Measurements from ENCODE around the gene OR5K2.

Gene OR5K2

GRCh38 chr3:98497381-98497780, at the start of gene OR5K2:
Gene OR5K2, plus strand, starts transcription at chr3:98497681. Its CDS starts 0 bp downstream, at chr3:98497681.
- no peak for DNase-seq

GRCh38 chr3:98449606-98450193, 47.8 kb upstream of the OR5K2 start:
- DNase-seq, result no peak

- DNase-seq, result no peak
Observed at GRCh38 chr3:98450372-98450771, 47.1 kb upstream of the OR5K2 start.

GRCh38 chr3:98453827-98454226, 43.7 kb upstream of the OR5K2 start:
- DNase-seq, result no peak

GRCh38 chr3:98454929-98455328, 42.6 kb upstream of the OR5K2 start:
- DNase-seq, result no peak

GRCh38 chr3:98457543-98457942, 39.9 kb upstream of the OR5K2 start:
- no peak for DNase-seq

GRCh38 chr3:98460220-98460619, 37.3 kb upstream of the OR5K2 start:
- DNase-seq, result no peak

GRCh38 chr3:98462901-98463300, 34.6 kb upstream of the OR5K2 start, which contains the start of gene OR5K1:
Gene OR5K1, plus strand, starts transcription at chr3:98463201. Its CDS starts 6,376 bp downstream, at chr3:98469577.
- DNase-seq, result no peak

GRCh38 chr3:98482717-98483482, 14.6 kb upstream of the OR5K2 start:
- DNase-seq, result no peak

- no peak for DNase-seq
Observed at GRCh38 chr3:98483626-98484025, 13.9 kb upstream of the OR5K2 start.

- DNase-seq, result no peak
Observed at GRCh38 chr3:98500019-98500418, 2.5 kb downstream of the OR5K2 start.

- DNase-seq, result no peak
Observed at GRCh38 chr3:98501270-98501669, 3.8 kb downstream of the OR5K2 start.

- no peak for DNase-seq
Observed at GRCh38 chr3:98501863-98502576, 4.5 kb downstream of the OR5K2 start.

GRCh38 chr3:98504539-98504938, 7.1 kb downstream of the OR5K2 start:
- DNase-seq, result no peak

GRCh38 chr3:98508582-98508981, 11.1 kb downstream of the OR5K2 start:
- DNase-seq, result no peak

GRCh38 chr3:98512576-98512975, 15.1 kb downstream of the OR5K2 start:
- no peak for DNase-seq

- DNase-seq, result no peak
Observed at GRCh38 chr3:98513091-98513511, 15.6 kb downstream of the OR5K2 start.

GRCh38 chr3:98513736-98514135, 16.3 kb downstream of the OR5K2 start:
- no peak for DNase-seq

- no peak for DNase-seq
Observed at GRCh38 chr3:98514948-98515347, 17.5 kb downstream of the OR5K2 start.

GRCh38 chr3:98518816-98519215, 21.3 kb downstream of the OR5K2 start:
- DNase-seq, result no peak

GRCh38 chr3:98519351-98519750, 21.9 kb downstream of the OR5K2 start:
- peak; percentile 20 for DNase-seq

- peak; percentile 69 for DNase-seq
Observed at GRCh38 chr3:98521897-98522543, 24.5 kb downstream of the OR5K2 start.

- peak; percentile 95 for DNase-seq
Observed at GRCh38 chr3:98522544-98523281, 25.2 kb downstream of the OR5K2 start, which contains the start of gene CLDND1. Gene CLDND1, minus strand, starts transcription at chr3:98522902. Its CDS starts 1,478 bp downstream, at chr3:98521424.
